ENCODE measurements around the gene RAVER1.
"Not testable (repeated sequence)": the region's sequence is repeated elsewhere in the genome, so short reads cannot be mapped to it uniquely, and the experiment has no call there.

RAVER1 gene

GRCh38 chr19:10289836-10290356, 43.4 kb downstream of the RAVER1 start, which contains the start of gene ICAM5:
ICAM5 (plus strand) TSS chr19:10289952; CDS start chr19:10290044, 92 bp downstream.
- DNase-seq = no peak

GRCh38 chr19:10289167-10289835, 44.0 kb downstream of the RAVER1 start:
- no peak for DNase-seq

GRCh38 chr19:10288662-10289166, 44.6 kb downstream of the RAVER1 start:
- no peak for DNase-seq

GRCh38 chr19:10286803-10287737, 46.3 kb downstream of the RAVER1 start, which contains the start of gene ICAM4:
ICAM4 (plus strand) TSS chr19:10286955; CDS start chr19:10287013, 58 bp downstream.
- no peak for DNase-seq

GRCh38 chr19:10285393-10285792, 47.9 kb downstream of the RAVER1 start:
- DNase-seq = no peak

- DNase-seq = no peak
Observed at GRCh38 chr19:10284960-10285278, 48.4 kb downstream of the RAVER1 start.

GRCh38 chr19:10284065-10284959, 49.0 kb downstream of the RAVER1 start:
- DNase-seq = no peak

- DNase-seq = no peak
Observed at GRCh38 chr19:10283301-10284064, 49.8 kb downstream of the RAVER1 start.

- DNase-seq = not testable (repeated sequence)
Observed at GRCh38 chr19:10282043-10282442, 51.3 kb downstream of the RAVER1 start.

GRCh38 chr19:10279737-10280442, 53.4 kb downstream of the RAVER1 start:
- no peak for DNase-seq

- DNase-seq = no peak
Observed at GRCh38 chr19:10278935-10279334, 54.4 kb downstream of the RAVER1 start.

GRCh38 chr19:10277795-10278589, 55.3 kb downstream of the RAVER1 start:
- DNase-seq = no peak

GRCh38 chr19:10274589-10274988, 58.7 kb downstream of the RAVER1 start:
- no peak for DNase-seq

GRCh38 chr19:10271543-10272086, 61.7 kb downstream of the RAVER1 start:
- DNase-seq = no peak

- peak; percentile 79 for DNase-seq
Observed at GRCh38 chr19:10270616-10271394, 62.5 kb downstream of the RAVER1 start, which contains the start of gene ICAM1. ICAM1 (plus strand) TSS chr19:10271120; CDS start chr19:10271160, 40 bp downstream.

- peak; percentile 93 for DNase-seq
Observed at GRCh38 chr19:10270180-10270615, 63.1 kb downstream of the RAVER1 start.

GRCh38 chr19:10269333-10270179, 63.8 kb downstream of the RAVER1 start:
- DNase-seq = peak; percentile 65

- no peak for DNase-seq
Observed at GRCh38 chr19:10268071-10268470, 65.3 kb downstream of the RAVER1 start.
